Cardiac muscle cell (in vitro differentiated cells and primary cell): ENCODE measurements around the gene ARTN. TPM values are rescaled to one million over a fixed set of nuclear protein-coding genes. Genes with fewer than 3 reads are reported as not detected.

Experiments
- DNase-seq, 2 donors: peaks; one replicate each; pipeline versions ENCODE4 v3.0.0 to v3.0.0-alpha.2; 2010 to 2017; ENCODE audit warnings: low read depth in 1 of 2, low spot score in 1 of 2
- H3K27ac ChIP-seq: fragments of 200-600 bp; sonication (generic); 2 replicates; pipeline ENCODE4 v1.5.1; 2016
- H3K27me3 ChIP-seq: fragments of 200-600 bp; sonication (generic); 2 replicates; pipeline ENCODE4 v1.6.0; 2016; ENCODE audit warnings: control low read depth
- H3K36me3 ChIP-seq: fragments of 200-600 bp; sonication (generic); 2 replicates; pipeline ENCODE4 v1.5.1; 2016; ENCODE audit warnings: control low read depth
- H3K4me1 ChIP-seq: fragments of 200-600 bp; sonication (generic); 2 replicates; pipeline ENCODE4 v1.8.1; 2017; ENCODE audit warnings: low read depth, mild to moderate bottlenecking, mixed run types
- H3K4me3 ChIP-seq: fragments of 200-600 bp; sonication (generic); 2 replicates; pipeline ENCODE4 v1.5.1; 2016; ENCODE audit warnings: mild to moderate bottlenecking
- H3K9me3 ChIP-seq: fragments of 200-600 bp; sonication (generic); 2 replicates; pipeline ENCODE4 v1.5.1; 2017; ENCODE audit warnings: low read depth, mild to moderate bottlenecking, control low read depth
- polyA plus RNA-seq: library from polyadenylated mRNA; unstranded; fragments of >200 nt; fragmentation: Nextera tagmentation; extraction: Ambion mirVana; gene quantifications from 2 replicates; pipeline ENCODE4 v1.2.1, GENCODE V29; 2016
- total RNA-seq: library from RNA; depleted of rRNA; stranded (reverse); fragments of >200 nt; gene quantifications from 2 replicates; pipeline ENCODE4 v1.2.3, GENCODE V29; 2016
- TF ChIP-seq, protein P1 (sequence below): IDR thresholded peaks from 2 replicates; pipeline ENCODE4 v1.5.1; 2012; ENCODE audit warnings: low read depth, mild to moderate bottlenecking, low read length

Gene ARTN
- total and polyA plus RNA-seq, 2 experiments from 2014 or later: 26.2 to 50.5 TPM

DNA sequence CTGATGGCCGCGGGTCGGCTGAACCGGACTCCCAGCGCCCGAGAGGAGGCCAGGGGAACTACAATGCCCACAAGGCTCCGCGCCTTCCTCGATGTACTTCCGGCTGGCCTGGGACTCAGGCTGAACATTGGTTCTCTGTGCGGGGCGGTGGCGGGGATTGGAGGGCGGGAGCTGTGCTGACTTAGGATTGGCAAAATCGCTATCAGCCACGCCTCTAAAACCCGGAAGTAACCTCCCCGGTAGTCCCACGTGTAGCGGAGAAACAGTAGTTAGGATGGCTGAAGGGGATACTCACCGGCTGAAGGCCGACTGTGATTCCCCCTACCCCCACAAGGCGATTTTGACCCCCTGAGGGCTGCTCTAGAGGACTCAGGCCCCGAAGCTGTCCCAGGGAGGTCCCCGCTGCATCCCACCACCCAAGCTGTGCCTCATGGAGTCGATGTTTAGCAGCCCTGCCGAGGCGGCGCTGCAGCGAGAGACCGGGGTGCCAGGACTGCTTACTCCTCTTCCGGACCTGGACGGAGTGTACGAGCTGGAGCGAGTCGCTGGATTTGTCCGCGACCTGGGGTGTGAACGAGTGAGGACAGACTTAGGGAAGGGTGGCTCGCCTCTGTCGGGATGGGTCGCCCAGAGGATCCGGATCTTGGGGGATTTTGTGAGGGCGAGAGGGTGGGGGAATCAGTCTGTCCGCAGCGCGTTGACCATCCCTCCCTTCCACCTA lies 36.3 kb downstream of the ARTN start, which contains the start of gene DPH2:
Gene DPH2 (plus strand): TSS at position 265 of the 721 bp plus-strand sequence. CDS start 166 bp downstream, at position 431.
- peak; percentile 97 to 98 for DNase-seq
- Histone ChIP-seq H3K36me3 (no peaks in the 10 kb centered on the region), H3K4me1 (peaks cover 3% of the 10 kb centered on the region), H3K4me3 (peak within 1 kb of the TSS; percentile 81), H3K27ac (no peak within 1 kb of the TSS), H3K27me3 (no peaks in the 10 kb centered on the region), H3K9me3 (no peaks in the 10 kb centered on the region)
- TF ChIP-seq, protein P1, sequence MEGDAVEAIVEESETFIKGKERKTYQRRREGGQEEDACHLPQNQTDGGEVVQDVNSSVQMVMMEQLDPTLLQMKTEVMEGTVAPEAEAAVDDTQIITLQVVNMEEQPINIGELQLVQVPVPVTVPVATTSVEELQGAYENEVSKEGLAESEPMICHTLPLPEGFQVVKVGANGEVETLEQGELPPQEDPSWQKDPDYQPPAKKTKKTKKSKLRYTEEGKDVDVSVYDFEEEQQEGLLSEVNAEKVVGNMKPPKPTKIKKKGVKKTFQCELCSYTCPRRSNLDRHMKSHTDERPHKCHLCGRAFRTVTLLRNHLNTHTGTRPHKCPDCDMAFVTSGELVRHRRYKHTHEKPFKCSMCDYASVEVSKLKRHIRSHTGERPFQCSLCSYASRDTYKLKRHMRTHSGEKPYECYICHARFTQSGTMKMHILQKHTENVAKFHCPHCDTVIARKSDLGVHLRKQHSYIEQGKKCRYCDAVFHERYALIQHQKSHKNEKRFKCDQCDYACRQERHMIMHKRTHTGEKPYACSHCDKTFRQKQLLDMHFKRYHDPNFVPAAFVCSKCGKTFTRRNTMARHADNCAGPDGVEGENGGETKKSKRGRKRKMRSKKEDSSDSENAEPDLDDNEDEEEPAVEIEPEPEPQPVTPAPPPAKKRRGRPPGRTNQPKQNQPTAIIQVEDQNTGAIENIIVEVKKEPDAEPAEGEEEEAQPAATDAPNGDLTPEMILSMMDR: no peak

DNA sequence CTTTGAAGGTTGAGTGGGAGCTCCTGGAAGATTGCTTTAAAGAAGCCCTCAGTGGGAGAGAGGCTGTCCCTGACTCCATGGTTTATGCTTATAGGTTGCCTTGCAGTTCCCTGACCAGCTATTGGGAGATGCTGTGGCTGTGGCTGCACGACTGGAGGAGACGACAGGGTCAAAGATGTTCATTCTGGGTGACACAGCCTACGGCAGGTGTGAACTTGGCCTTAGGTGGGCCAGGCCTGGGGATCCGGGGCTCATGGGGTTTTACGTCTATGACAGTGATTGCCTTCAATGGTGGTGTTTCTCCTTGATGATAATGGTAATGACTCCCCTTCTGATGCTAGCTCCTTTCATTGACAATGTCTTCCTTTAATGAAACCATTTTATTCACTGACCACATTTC lies 36.9 kb downstream of the ARTN start:
- Histone ChIP-seq H3K27ac (no peak overlapping the region), H3K4me3 (peak overlapping the region; percentile 81), H3K36me3 (no peaks in the 10 kb centered on the region), H3K4me1 (peaks cover 3% of the 10 kb centered on the region), H3K9me3 (no peaks in the 10 kb centered on the region), H3K27me3 (no peaks in the 10 kb centered on the region)
- TF ChIP-seq, protein P1: no peak
- DNase-seq: no peak

DNA sequence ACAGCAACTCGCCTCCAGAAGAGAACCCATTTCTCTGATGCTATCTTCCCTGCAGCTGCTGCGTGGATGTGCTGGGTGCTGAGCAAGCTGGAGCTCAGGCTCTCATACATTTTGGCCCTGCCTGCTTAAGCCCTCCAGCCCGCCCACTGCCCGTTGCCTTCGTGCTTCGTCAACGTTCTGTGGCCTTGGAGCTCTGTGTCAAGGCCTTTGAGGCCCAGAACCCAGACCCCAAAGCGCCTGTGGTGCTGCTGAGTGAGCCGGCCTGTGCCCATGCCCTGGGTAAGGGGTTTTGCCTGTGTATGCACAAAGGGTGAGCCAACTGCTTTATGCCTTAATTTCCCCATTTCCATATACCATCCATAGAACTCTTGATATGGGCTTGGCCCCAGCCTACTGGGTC lies 37.3 kb downstream of the ARTN start:
- H3K36me3 ChIP-seq: no peaks in the 10 kb centered on the region
- no peak for DNase-seq
- H3K27me3 ChIP-seq: no peaks in the 10 kb centered on the region
- no peaks in the 10 kb centered on the region for H3K9me3 ChIP-seq
- peaks cover 3% of the 10 kb centered on the region for H3K4me1 ChIP-seq
- TF ChIP-seq, protein P1: no peak
- no peak overlapping the region for H3K27ac ChIP-seq
- peak overlapping the region; percentile 81 for H3K4me3 ChIP-seq

DNA sequence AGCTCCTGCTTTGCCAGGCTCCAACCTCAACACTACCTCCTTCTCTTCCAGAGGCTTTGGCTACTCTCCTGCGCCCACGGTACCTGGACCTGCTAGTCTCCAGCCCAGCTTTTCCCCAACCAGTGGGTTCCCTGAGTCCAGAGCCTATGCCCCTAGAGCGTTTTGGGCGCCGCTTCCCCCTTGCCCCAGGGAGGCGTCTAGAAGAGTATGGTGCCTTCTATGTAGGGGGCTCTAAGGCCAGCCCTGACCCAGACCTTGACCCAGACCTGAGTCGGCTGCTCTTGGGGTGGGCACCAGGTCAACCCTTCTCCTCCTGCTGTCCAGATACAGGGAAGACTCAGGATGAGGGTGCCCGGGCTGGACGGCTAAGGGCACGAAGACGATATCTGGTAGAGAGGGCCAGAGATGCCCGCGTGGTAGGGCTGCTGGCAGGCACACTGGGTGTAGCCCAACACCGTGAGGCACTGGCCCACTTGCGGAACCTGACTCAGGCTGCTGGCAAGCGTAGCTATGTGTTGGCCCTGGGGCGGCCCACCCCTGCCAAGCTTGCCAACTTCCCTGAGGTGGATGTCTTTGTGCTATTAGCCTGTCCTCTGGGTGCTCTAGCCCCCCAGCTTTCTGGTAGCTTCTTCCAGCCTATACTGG lies 37.9 kb downstream of the ARTN start:
- H3K4me1 ChIP-seq: peaks cover 3% of the 10 kb centered on the region
- no peaks in the 10 kb centered on the region for H3K9me3 ChIP-seq
- H3K27ac ChIP-seq: no peak overlapping the region
- no peak for DNase-seq
- TF ChIP-seq, protein P1: no peak
- H3K27me3 ChIP-seq: no peaks in the 10 kb centered on the region
- peaks cover 2% of the 10 kb centered on the region for H3K36me3 ChIP-seq
- no peak overlapping the region for H3K4me3 ChIP-seq

DNA sequence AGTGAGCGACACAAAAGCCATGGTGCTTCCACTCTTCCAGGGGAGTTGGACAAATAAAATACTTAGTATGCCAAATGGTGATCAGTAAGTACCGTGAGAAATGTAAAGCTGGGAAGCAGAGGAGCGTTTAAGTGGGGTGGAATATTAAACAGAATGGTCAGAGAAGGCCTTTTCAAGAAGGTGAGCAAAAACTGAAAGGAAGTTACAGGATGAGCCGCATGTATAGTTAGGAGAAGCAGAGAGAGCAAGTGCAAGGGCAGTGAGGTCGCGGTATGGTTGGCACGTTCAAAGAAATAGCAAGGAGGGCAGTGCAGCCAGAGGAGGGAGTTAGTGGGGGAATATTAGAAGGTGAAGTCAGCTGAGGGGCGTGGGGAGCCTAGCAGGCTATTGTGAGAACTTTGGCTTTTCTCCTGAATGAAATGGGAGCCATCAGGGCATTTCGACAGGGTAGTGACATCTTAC lies 40.4 kb downstream of the ARTN start:
- H3K4me1 ChIP-seq: peaks cover 3% of the 10 kb centered on the region
- peaks cover 11% of the 10 kb centered on the region for H3K36me3 ChIP-seq
- DNase-seq: no peak
- H3K27ac ChIP-seq: peak overlapping the region; percentile 79
- H3K4me3 ChIP-seq: peak overlapping the region; percentile 62
- no peaks in the 10 kb centered on the region for H3K9me3 ChIP-seq
- TF ChIP-seq, protein P1: no peak
- no peaks in the 10 kb centered on the region for H3K27me3 ChIP-seq
